ENCODE measurements around the gene COL12A1.
A peak's percentile ranks its signal among the peaks of the same experiment; 100 is the strongest.

COL12A1 gene

DNA sequence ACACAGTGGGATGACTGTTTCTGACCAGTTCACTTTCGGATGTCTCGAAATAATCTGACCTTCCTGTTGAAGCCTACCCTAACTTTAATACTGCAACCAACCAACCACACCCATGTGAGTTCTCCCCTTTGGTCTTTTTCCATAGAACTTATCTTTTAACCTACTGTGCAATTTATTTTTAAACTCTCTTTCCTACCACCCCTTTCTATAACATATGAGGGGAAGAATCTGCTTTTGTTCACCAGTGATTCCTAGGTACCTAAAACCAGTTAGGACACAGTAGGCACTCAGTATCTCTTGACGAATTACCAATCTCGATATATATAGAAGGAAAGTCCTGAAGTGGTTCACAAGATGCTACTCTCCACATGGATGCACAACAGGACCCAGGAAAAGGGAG, 30.8 kb upstream of the COL12A1 start:
- POLR2A ChIA-PET (ENCODE audit: low non-redundant PET): no interaction called here
- TF ChIP-seq, protein P1, sequence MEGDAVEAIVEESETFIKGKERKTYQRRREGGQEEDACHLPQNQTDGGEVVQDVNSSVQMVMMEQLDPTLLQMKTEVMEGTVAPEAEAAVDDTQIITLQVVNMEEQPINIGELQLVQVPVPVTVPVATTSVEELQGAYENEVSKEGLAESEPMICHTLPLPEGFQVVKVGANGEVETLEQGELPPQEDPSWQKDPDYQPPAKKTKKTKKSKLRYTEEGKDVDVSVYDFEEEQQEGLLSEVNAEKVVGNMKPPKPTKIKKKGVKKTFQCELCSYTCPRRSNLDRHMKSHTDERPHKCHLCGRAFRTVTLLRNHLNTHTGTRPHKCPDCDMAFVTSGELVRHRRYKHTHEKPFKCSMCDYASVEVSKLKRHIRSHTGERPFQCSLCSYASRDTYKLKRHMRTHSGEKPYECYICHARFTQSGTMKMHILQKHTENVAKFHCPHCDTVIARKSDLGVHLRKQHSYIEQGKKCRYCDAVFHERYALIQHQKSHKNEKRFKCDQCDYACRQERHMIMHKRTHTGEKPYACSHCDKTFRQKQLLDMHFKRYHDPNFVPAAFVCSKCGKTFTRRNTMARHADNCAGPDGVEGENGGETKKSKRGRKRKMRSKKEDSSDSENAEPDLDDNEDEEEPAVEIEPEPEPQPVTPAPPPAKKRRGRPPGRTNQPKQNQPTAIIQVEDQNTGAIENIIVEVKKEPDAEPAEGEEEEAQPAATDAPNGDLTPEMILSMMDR (conservative IDR thresholded peaks at IDR 0.05; ENCODE audit: low read depth): no peak
- CTCF ChIA-PET: no interaction called here
- H3K27ac ChIP-seq: no peak overlapping the region
- no peak for DNase-seq (ENCODE audit: low spot score)

DNA sequence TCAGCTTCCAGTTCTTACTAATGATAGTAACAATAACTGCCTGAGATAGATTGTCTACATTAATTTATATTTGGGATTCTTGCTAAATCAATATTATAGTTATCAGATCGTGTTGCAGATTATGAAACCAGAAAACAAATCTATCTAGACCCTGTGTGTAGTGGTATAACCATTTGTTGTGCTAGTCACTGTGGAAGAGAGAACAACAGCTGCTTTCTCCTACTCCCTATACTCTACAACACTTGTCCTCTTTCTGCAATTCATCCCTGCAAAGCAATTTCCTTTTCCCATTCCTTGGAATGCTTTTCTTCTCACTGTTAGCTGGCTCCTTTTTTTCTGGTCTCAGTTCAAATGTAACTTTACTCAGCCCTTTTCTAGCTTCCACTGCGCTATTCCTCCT, 29.4 kb upstream of the COL12A1 start:
- TF ChIP-seq, protein P1 (conservative IDR thresholded peaks at IDR 0.05; ENCODE audit: low read depth): no peak
- ChIA-PET CTCF (no interaction called here), POLR2A (ENCODE audit: low non-redundant PET) (no interaction called here)
- DNase-seq (ENCODE audit: low spot score): no peak
- H3K27ac ChIP-seq: no peak overlapping the region

DNA sequence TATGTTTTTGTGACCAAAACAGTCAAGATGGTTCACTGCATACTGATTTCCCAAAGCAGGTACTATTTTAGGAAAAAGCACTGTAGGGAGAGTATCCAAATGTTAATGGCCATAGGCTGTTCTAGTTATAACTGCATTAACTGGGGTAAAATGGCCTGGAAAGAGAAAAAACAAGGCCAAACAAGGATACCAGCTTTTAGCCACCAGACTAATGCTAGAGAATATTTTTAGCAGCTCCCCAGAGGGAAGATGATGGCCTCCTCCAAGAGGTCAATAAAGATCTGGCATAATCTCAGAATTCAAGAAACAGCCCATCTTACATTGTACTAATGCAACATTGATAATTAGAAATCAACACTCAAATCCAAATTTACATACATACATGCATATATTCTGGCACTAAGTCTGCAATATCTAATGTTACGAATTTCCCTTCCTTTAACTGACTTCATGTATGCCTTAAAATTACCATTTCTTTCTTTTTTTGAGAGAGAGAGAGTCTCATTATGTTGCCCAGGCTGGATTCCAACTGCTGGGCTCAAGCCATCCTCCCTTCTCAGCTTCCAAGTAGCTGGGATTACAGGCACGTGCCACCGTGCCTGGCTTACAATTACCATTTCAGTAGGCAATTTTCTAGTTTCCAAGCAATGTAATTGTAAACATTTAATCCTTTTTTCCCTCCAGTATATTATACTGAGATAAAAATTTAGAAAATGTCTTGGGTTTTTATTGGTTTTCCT, 28.4 kb upstream of the COL12A1 start:
- POLR2A ChIA-PET (ENCODE audit: low non-redundant PET): no interaction called here
- TF ChIP-seq, protein P1 (conservative IDR thresholded peaks at IDR 0.05; ENCODE audit: low read depth): no peak
- H3K27ac ChIP-seq: no peak overlapping the region
- CTCF ChIA-PET: interaction anchor here (0.6 kb wide), 1 partner anchor 1406 kb away, joined by 3 read pairs; no protein-coding TSS in a partner anchor
- no peak for DNase-seq (ENCODE audit: low spot score)

DNA sequence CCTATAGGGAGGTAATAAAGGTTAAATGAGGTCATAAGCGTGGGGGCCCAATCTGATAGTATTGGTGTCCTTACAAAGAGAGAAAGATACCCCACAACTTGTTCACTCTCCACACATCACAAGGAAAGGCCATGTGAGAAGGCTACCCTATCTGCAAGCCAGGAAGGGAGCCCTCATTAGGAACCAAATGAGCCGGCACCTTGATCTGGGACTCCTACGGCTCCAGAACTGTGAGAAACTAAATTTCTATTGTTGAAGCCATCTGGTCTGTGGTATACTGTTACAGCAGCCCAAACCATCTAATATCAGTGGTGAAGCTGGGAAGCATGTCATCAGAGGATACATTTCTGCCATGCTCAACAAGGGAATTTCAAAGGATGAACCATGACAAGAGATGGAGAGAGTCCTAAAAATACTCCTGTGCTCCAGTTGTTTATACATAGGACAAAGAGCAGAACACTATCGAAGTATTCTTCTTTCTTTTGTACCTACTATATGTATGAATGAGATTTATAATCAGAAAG, 27.3 kb upstream of the COL12A1 start:
- TF ChIP-seq, protein P1 (conservative IDR thresholded peaks at IDR 0.05; ENCODE audit: low read depth): no peak
- ChIA-PET CTCF (no interaction called here), POLR2A (ENCODE audit: low non-redundant PET) (no interaction called here)
- H3K27ac ChIP-seq: no peak overlapping the region
- DNase-seq (ENCODE audit: low spot score): no peak

DNA sequence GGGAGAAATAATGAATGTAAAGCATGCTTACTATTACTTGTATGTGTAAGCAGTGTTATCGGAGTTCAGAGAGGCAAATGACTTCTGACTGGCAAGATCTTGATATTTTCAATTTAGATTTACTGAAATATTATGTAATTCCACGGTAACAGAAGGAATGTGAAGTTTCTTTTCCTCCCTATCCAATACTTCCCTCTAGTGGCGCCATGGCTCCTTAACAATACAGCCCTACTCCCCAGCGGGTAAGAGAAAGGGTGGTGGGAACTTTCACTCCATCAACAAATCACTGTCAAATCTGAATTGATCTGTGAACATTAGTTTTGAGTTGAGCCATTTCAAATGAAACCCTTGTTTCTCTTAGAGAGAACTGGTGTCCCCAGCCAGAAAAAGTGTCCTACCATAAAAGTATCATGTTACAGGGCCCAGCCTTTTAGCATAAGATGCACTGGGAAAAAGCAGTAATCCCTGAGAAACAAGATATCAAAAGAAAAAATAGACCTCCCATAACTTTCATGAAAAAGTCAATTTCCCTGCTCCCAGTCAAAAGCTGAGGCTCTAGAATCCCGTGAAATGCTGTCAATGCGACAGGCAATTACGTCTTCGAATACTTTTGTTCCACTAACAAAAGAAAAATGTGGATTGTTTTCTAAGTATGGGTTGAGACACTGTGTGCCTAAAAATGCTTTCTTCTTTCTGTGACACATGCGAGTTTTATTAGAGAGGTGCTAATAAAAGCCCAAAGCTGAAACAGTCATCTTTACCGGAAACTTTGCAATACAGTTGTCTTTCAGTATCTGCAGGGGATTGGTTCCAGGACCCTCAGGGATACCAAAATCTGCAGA, 24.9 kb upstream of the COL12A1 start:
- H3K27ac ChIP-seq: no peak overlapping the region
- POLR2A ChIA-PET (ENCODE audit: low non-redundant PET): no interaction called here
- DNase-seq (ENCODE audit: low spot score): peak; percentile 66

More for the DNA sequence above, 24.9 kb upstream of the COL12A1 start:
- TF ChIP-seq, protein P1 (conservative IDR thresholded peaks at IDR 0.05; ENCODE audit: low read depth): peak; percentile 82
- CTCF ChIA-PET: no interaction called here

Data from RWPE1 (cell line).